Suprapubic skin (tissue), 4 donors: ENCODE measurements around the gene ENDOU. TPM values are rescaled to one million over a fixed set of nuclear protein-coding genes. Genes with fewer than 3 reads are reported as not detected.

Experiments used
- DNase-seq, 2 donors: peaks; one replicate each; pipeline ENCODE4 v3.0.0-alpha.2; 2019; ENCODE audit warnings: low spot score in 2 of 2
- H3K27ac ChIP-seq: fragments of 200-600 bp; sonication (generic); one replicate; pipeline ENCODE4 v1.5.1; 2019
- H3K27me3 ChIP-seq: fragments of 200-600 bp; sonication (generic); one replicate; pipeline ENCODE4 v1.5.1; 2019
- H3K36me3 ChIP-seq: fragments of 200-600 bp; sonication (generic); one replicate; pipeline ENCODE4 v1.5.1; 2019
- H3K4me1 ChIP-seq: fragments of 200-600 bp; sonication (generic); one replicate; pipeline ENCODE4 v1.5.1; 2019
- H3K4me3 ChIP-seq: fragments of 200-600 bp; sonication (generic); one replicate; pipeline ENCODE4 v1.5.1; 2019; ENCODE audit warnings: mild to moderate bottlenecking
- H3K9me3 ChIP-seq: fragments of 200-600 bp; sonication (generic); one replicate; pipeline ENCODE4 v1.5.1; 2019
- CTCF ChIP-seq, 2 donors: fragments of 200-600 bp in 1 of 2; fragments of 450-650 bp in 1 of 2; sonication (generic) in 1 of 2; IDR thresholded peaks; one replicate each; pipeline ENCODE4 v1.5.1; 2016 to 2019; ENCODE audit warnings: antibody characterized with exemption in 2 of 2, mild to moderate bottlenecking in 1 of 2, moderate library complexity in 1 of 2
- EP300 ChIP-seq: sonication (generic); formaldehyde crosslinking; IDR thresholded peaks from one replicate; pipeline ENCODE4 v1.6.1; 2017; ENCODE audit warnings: antibody characterized with exemption
- POLR2A ChIP-seq, 2 donors: fragments of 450-650 bp; IDR thresholded peaks; one replicate each; pipeline ENCODE4 v1.6.1; 2017; ENCODE audit warnings: antibody characterized with exemption in 2 of 2, mild to moderate bottlenecking in 2 of 2, moderate library complexity in 2 of 2
- POLR2AphosphoS5 ChIP-seq, 3 donors: sonication (generic); formaldehyde crosslinking; IDR thresholded peaks; one replicate each; pipeline ENCODE4 v1.6.1; 2017; ENCODE audit warnings: antibody characterized with exemption in 3 of 3
- WGBS: methylation state at CpG from one replicate; pipeline ENCODE4 v1.1.5; 2018; 5-methylcytosine and 5-hydroxymethylcytosine counted together
- total RNA-seq, 4 donors: library from RNA; depleted of rRNA; stranded (reverse); fragments of >200 nt; gene quantifications; one replicate each; pipeline ENCODE4 v1.1.0, GENCODE V29; 2016

ENDOU gene
- total RNA-seq, 4 donors from 2014 or later = 3.5 to 36.1 (median 20.8) TPM

GRCh38 chr12:47767216-47767724 lies 42.0 kb upstream of the ENDOU start:
- no peak overlapping the region for H3K4me3 ChIP-seq
- no peak for DNase-seq
- no peaks in the 10 kb centered on the region for H3K36me3 ChIP-seq
- H3K4me1 ChIP-seq = peaks cover 48% of the 10 kb centered on the region
- H3K27ac ChIP-seq = no peak overlapping the region
- no peaks in the 10 kb centered on the region for H3K9me3 ChIP-seq
- WGBS = 64% methylated on average over 4 of the region's 4 CpGs
- H3K27me3 ChIP-seq = no peaks in the 10 kb centered on the region
- TF ChIP-seq CTCF (IDR thresholded peaks at IDR 0.05) (peak in 1 of 2 donors; percentile 52), POLR2AphosphoS5 (IDR thresholded peaks at IDR 0.05) (no peak), EP300 (no peak), POLR2A (IDR thresholded peaks at IDR 0.05) (no peak)

GRCh38 chr12:47766502-47767215 lies 41.4 kb upstream of the ENDOU start:
- DNase-seq = no peak
- Histone ChIP-seq H3K27ac (no peak overlapping the region), H3K27me3 (no peaks in the 10 kb centered on the region), H3K4me1 (peaks cover 47% of the 10 kb centered on the region), H3K9me3 (no peaks in the 10 kb centered on the region), H3K36me3 (no peaks in the 10 kb centered on the region), H3K4me3 (no peak overlapping the region)
- TF ChIP-seq EP300 (no peak), POLR2A (IDR thresholded peaks at IDR 0.05) (no peak), CTCF (IDR thresholded peaks at IDR 0.05) (no peak), POLR2AphosphoS5 (IDR thresholded peaks at IDR 0.05) (no peak)
- 58% methylated on average over 3 of the region's 5 CpGs for WGBS

- 63% methylated on average over 8 of the region's 8 CpGs for WGBS
- H3K27ac ChIP-seq = no peak overlapping the region
- TF ChIP-seq CTCF (IDR thresholded peaks at IDR 0.05) (no peak), POLR2AphosphoS5 (IDR thresholded peaks at IDR 0.05) (no peak), EP300 (no peak), POLR2A (IDR thresholded peaks at IDR 0.05) (no peak)
Measured at GRCh38 chr12:47763481-47764346, 38.4 kb upstream of the ENDOU start.

GRCh38 chr12:47762850-47763465 lies 37.7 kb upstream of the ENDOU start:
- no peak for TF ChIP-seq CTCF (IDR thresholded peaks at IDR 0.05)
- no peak for TF ChIP-seq POLR2AphosphoS5 (IDR thresholded peaks at IDR 0.05)
- no peak for TF ChIP-seq POLR2A (IDR thresholded peaks at IDR 0.05)
- TF ChIP-seq EP300 = no peak
- H3K4me3 ChIP-seq = no peak overlapping the region
- H3K9me3 ChIP-seq = no peaks in the 10 kb centered on the region
- H3K36me3 ChIP-seq = no peaks in the 10 kb centered on the region
- H3K27ac ChIP-seq = no peak overlapping the region
- DNase-seq = no peak
- no peaks in the 10 kb centered on the region for H3K27me3 ChIP-seq
- WGBS = 58% methylated on average over 3 of the region's 3 CpGs
- H3K4me1 ChIP-seq = peaks cover 52% of the 10 kb centered on the region

More at GRCh38 chr12:47763481-47764346, 38.4 kb upstream of the ENDOU start:
- Histone ChIP-seq H3K4me3 (no peak overlapping the region), H3K27me3 (no peaks in the 10 kb centered on the region), H3K36me3 (no peaks in the 10 kb centered on the region), H3K9me3 (no peaks in the 10 kb centered on the region), H3K4me1 (peaks cover 52% of the 10 kb centered on the region)
- DNase-seq = no peak
